WERI-Rb-1 (cell line): ENCODE measurements around the gene PRSS8.
A peak's percentile ranks its signal among the peaks of the same experiment; 100 is the strongest.
"Not testable (repeated sequence)": the region's sequence is repeated elsewhere in the genome, so short reads cannot be mapped to it uniquely, and the experiment has no call there.

Experiments
- DNase-seq: peaks from one replicate; pipeline ENCODE4 v3.0.0-alpha.2; 2020
- H3K27ac ChIP-seq: fragments of 250-450 bp; sonication (Bioruptor Pico); 2 replicates; pipeline ENCODE4 v1.5.1; 2020; ENCODE audit warnings: mild to moderate bottlenecking, moderate library complexity
- H3K27me3 ChIP-seq: fragments of 250-450 bp; sonication (Bioruptor Pico); 2 replicates; pipeline ENCODE4 v1.5.1; 2021; ENCODE audit warnings: mild to moderate bottlenecking, low read depth, moderate library complexity; ENCODE audit not compliant: insufficient read depth, severe bottlenecking
- H3K36me3 ChIP-seq: fragments of 250-450 bp; sonication (Bioruptor Pico); 2 replicates; pipeline ENCODE4 v1.5.1; 2020; ENCODE audit warnings: mild to moderate bottlenecking, moderate library complexity
- H3K4me3 ChIP-seq: 2 replicates; pipeline ENCODE4 v1.5.1; 2011; ENCODE audit warnings: low read depth, mild to moderate bottlenecking, control low read depth, low read length
- H3K9me3 ChIP-seq: fragments of 250-450 bp; sonication (Bioruptor Pico); 2 replicates; pipeline ENCODE4 v1.5.1; 2021; ENCODE audit warnings: mild to moderate bottlenecking, moderate library complexity; ENCODE audit not compliant: severe bottlenecking
- TF ChIP-seq, protein P1 (sequence below): IDR thresholded peaks from 2 replicates; pipeline ENCODE4 v1.5.1; 2011; ENCODE audit warnings: low read depth, mild to moderate bottlenecking, control low read depth, inconsistent platforms, low read length

The PRSS8 gene

DNA sequence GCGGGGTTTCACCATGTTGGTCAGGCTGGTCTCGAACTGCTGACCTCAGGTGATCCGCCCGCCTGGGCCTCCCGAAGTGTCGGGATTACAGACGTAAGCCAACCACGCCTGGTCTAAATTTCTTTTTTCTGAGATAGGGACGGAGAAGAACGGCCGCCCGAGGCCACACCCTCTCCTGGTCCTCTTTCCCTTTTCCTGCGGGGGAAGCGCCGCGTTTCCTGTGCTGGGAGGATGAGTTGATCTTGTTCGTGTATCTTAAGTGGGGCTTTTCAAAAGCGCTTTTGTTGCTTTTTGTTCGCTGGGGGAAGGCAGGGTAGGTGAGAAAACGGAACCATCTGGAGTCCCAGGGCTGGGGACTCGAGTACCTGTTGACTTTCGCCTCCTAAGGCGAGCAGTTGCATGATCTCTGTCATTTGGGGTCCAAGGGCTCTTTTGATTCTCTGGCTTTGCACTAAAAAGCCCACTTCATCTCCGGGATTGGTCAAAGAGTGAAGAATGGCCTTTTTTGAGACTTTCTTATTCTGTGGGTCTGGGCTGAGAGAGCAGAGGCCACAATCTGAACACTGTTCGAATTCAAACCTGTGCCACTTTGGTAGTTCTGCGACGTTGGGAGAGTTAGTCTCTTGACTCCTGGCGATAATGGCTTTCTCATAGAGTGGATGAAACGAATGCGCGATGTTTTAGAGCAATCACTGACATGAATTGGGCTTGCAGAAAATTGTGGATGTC, 45.7 kb upstream of the PRSS8 start:
- H3K36me3 ChIP-seq: peaks cover 62% of the 10 kb centered on the region
- H3K4me3 ChIP-seq: peak overlapping the region; percentile 74
- H3K27me3 ChIP-seq: no peaks in the 10 kb centered on the region
- DNase-seq: peak; percentile 66
- TF ChIP-seq, protein P1, sequence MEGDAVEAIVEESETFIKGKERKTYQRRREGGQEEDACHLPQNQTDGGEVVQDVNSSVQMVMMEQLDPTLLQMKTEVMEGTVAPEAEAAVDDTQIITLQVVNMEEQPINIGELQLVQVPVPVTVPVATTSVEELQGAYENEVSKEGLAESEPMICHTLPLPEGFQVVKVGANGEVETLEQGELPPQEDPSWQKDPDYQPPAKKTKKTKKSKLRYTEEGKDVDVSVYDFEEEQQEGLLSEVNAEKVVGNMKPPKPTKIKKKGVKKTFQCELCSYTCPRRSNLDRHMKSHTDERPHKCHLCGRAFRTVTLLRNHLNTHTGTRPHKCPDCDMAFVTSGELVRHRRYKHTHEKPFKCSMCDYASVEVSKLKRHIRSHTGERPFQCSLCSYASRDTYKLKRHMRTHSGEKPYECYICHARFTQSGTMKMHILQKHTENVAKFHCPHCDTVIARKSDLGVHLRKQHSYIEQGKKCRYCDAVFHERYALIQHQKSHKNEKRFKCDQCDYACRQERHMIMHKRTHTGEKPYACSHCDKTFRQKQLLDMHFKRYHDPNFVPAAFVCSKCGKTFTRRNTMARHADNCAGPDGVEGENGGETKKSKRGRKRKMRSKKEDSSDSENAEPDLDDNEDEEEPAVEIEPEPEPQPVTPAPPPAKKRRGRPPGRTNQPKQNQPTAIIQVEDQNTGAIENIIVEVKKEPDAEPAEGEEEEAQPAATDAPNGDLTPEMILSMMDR: no peak
- no peaks in the 10 kb centered on the region for H3K9me3 ChIP-seq
- H3K27ac ChIP-seq: peak overlapping the region; percentile 99

DNA sequence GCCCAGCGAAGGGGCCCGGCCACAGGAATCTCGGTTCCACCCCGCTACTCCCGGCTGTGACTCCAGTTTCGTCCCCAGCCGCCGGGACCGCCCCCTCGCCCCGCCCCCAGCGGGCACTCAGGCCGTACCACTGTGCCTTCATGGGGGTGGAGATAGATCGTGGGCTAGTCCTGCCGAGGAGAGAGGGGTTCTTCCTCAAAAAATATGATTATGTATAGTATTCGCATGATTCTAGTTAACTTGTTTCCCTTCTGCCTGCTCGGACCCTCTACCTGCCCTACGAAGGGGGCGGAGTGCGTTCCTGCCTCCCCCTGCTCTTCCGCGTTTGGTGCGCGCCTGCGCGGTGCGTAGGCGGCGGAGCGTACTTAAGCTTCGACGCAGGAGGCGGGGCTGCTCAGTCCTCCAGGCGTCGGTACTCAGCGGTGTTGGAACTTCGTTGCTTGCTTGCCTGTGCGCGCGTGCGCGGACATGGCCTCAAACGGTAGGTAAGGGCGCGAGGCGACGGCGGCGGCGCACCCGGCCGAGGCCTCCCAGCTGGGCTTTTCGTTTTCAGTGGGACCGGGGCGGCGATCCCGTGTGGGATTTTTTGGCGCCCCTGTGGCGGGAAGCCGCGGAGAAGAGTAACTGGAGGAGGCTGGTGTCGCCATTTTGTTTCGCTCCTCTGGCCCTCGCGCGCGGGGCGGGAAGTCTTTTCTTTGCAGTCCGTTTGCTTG, 44.4 kb upstream of the PRSS8 start, which contains the start of gene FUS:
TSS of gene FUS (plus strand) at position 393 of the 713 bp plus-strand sequence. CDS start at position 469, 76 bp downstream.
- Histone ChIP-seq H3K4me3 (peak within 1 kb of the TSS; percentile 74), H3K36me3 (peaks cover 48% of the 10 kb centered on the region), H3K9me3 (no peaks in the 10 kb centered on the region), H3K27ac (peak within 1 kb of the TSS; percentile 99), H3K27me3 (no peaks in the 10 kb centered on the region)
- TF ChIP-seq, protein P1: no peak
- peak; percentile 87 for DNase-seq

DNA sequence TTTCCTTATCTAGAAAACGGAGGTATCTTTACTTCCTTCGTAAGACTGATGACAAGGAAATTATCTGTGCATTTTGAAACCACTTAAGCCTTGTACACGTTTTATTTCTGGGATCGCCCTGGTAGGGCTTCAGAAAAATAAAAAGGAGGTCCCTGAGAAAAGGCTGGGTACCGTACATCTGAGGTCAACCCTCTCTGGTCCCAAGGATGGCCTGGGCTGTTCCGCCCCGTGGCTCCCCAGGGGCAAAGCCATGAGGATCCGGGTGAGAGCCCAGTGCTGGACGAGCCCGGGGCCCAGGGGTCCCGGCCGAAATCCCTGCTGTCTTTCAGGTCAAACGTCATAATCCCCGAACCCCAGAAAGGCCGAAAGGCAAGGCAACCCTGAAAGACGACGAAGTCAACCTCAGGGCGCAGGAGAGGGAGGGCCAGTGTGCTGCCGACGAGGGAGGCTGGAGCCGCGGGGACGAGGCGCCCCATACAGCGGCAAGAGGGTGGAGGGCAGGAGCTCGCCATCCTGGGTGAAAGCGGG, 43.8 kb upstream of the PRSS8 start:
- DNase-seq: no peak
- H3K4me3 ChIP-seq: peak overlapping the region; percentile 74
- peaks cover 42% of the 10 kb centered on the region for H3K36me3 ChIP-seq
- H3K9me3 ChIP-seq: no peaks in the 10 kb centered on the region
- no peaks in the 10 kb centered on the region for H3K27me3 ChIP-seq
- H3K27ac ChIP-seq: peak overlapping the region; percentile 99
- TF ChIP-seq, protein P1: no peak

DNA sequence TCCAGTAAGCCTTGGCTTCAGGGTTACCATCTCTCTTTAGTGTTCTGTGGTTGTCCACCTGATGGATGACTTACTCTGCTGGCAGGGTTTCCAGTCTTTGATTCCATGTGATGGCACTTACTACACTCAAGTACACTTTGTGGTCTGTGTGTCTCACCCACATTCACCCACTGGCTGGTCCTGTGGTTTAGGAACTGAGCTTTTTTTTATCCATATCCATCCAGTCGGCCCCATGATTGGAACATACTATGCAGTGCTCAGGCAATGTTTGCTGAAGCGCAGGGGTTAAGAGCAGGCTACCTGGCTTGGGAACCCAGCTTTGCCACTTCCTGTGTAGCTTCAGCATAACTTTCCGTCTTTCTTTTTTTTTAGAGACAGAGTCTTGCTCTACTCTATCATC, 41.6 kb upstream of the PRSS8 start:
- H3K4me3 ChIP-seq: no peak overlapping the region
- no peak overlapping the region for H3K27ac ChIP-seq
- no peaks in the 10 kb centered on the region for H3K9me3 ChIP-seq
- no peak for DNase-seq
- peaks cover 22% of the 10 kb centered on the region for H3K36me3 ChIP-seq
- H3K27me3 ChIP-seq: no peaks in the 10 kb centered on the region
- TF ChIP-seq, protein P1: no peak

DNA sequence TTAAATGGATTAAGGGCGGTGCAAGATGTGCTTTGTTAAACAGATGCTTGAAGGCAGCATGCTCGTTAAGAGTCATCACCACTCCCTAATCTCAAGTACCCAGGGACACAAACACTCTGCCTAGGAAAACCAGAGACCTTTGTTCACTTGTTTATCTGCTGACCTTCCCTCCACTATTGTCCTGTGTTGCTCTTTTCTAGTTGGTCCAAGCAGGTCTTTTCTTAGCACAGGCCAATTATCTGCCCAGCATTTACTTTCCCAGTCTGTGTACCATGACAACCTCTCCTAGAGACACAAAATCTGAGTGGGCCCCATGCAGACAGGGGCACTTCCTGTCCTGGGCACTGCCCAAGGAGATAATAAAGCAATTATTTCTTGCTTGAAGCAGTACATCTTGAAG, 34.5 kb upstream of the PRSS8 start:
- H3K27me3 ChIP-seq, DNase-seq: not testable (repeated sequence)

DNA sequence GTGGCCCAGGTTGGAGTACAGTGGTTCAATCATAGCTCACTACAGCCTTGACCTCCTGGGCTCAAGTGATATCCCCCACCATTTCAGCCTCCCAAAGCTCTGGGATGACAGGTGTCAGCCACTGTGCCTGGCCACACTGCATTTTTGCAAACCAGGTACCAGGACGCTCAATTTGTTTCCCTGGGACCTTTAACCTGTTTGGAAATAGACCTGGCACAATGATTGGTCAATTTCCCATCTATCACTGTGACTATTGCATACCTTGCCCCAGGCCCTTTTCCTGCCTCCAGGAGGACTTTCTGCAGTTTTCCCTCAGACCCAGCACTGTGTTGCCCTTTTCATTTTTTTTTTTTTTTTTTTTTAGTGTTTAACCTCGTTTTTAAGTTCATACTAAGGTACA, 33.3 kb upstream of the PRSS8 start:
- H3K36me3 ChIP-seq: no peaks in the 10 kb centered on the region
- DNase-seq: no peak
- H3K27ac ChIP-seq: no peak overlapping the region
- H3K27me3 ChIP-seq: no peaks in the 10 kb centered on the region
- H3K9me3 ChIP-seq: no peaks in the 10 kb centered on the region
- TF ChIP-seq, protein P1: no peak
- H3K4me3 ChIP-seq: no peak overlapping the region

More for the DNA sequence above, 34.5 kb upstream of the PRSS8 start:
- not testable (repeated sequence) for H3K36me3 ChIP-seq, H3K9me3 ChIP-seq, H3K4me3 ChIP-seq
- H3K27ac ChIP-seq: peak overlapping the region; percentile 68
